Activated CD8-positive, alpha-beta memory T cell treated with anti-CD3 and anti-CD28 coated beads, Interleukin-2, amount 50 U/mL, for 24 hours (primary cell): ENCODE results near the gene ETV6.
A peak's percentile ranks its signal among the peaks of the same experiment; 100 is the strongest.
"Not testable (repeated sequence)": the region's sequence is repeated elsewhere in the genome, so short reads cannot be mapped to it uniquely, and the experiment has no call there.

Source experiments
- DNase-seq: peaks from one replicate; pipeline ENCODE4 v3.0.0-alpha.2; 2020; ENCODE audit errors: extremely low read depth

ETV6 gene

GRCh38 chr12:11649413-11650285 lies at the start of gene ETV6:
TSS of gene ETV6 (plus strand) at chr12:11649674. CDS start at chr12:11650128, 454 bp downstream.
- peak; percentile 39 for DNase-seq

GRCh38 chr12:11600199-11600598 lies 49.3 kb upstream of the ETV6 start:
- DNase-seq: no peak

- DNase-seq: no peak
Measured at GRCh38 chr12:11601647-11602046, 47.8 kb upstream of the ETV6 start.

- no peak for DNase-seq
Measured at GRCh38 chr12:11607313-11608081, 42.0 kb upstream of the ETV6 start.

- no peak for DNase-seq
Measured at GRCh38 chr12:11609045-11609444, 40.4 kb upstream of the ETV6 start.

GRCh38 chr12:11615481-11615880 lies 34.0 kb upstream of the ETV6 start:
- DNase-seq: no peak

GRCh38 chr12:11618046-11618445 lies 31.4 kb upstream of the ETV6 start:
- no peak for DNase-seq

- DNase-seq: no peak
Measured at GRCh38 chr12:11621797-11622423, 27.6 kb upstream of the ETV6 start.

- no peak for DNase-seq
Measured at GRCh38 chr12:11622876-11623281, 26.6 kb upstream of the ETV6 start.

GRCh38 chr12:11623382-11623781 lies 26.1 kb upstream of the ETV6 start:
- DNase-seq: no peak

- no peak for DNase-seq
Measured at GRCh38 chr12:11624116-11624515, 25.4 kb upstream of the ETV6 start.

- not testable (repeated sequence) for DNase-seq
Measured at GRCh38 chr12:11627709-11628108, 21.8 kb upstream of the ETV6 start.

GRCh38 chr12:11628353-11628752 lies 21.1 kb upstream of the ETV6 start:
- DNase-seq: no peak

GRCh38 chr12:11630046-11630706 lies 19.3 kb upstream of the ETV6 start:
- DNase-seq: no peak

- DNase-seq: no peak
Measured at GRCh38 chr12:11631288-11631687, 18.2 kb upstream of the ETV6 start.

- not testable (repeated sequence) for DNase-seq
Measured at GRCh38 chr12:11631881-11632280, 17.6 kb upstream of the ETV6 start.

- no peak for DNase-seq
Measured at GRCh38 chr12:11633968-11634367, 15.5 kb upstream of the ETV6 start.

GRCh38 chr12:11635341-11635740 lies 14.1 kb upstream of the ETV6 start:
- DNase-seq: no peak

- no peak for DNase-seq
Measured at GRCh38 chr12:11638315-11638916, 11.1 kb upstream of the ETV6 start.

- no peak for DNase-seq
Measured at GRCh38 chr12:11639454-11639853, 10.0 kb upstream of the ETV6 start.

- DNase-seq: no peak
Measured at GRCh38 chr12:11641522-11641921, 8.0 kb upstream of the ETV6 start.
